PFSK-1 (cell line): Measurements from ENCODE around the gene NRP1.

Experiments
- FOXP2 ChIP-seq: optimal IDR thresholded peaks from 2 replicates; pipeline ENCODE3; 2011; ENCODE audit warnings: borderline replicate concordance, control low read depth, inconsistent platforms; ENCODE audit not compliant: insufficient read depth; ENCODE audit errors: extremely low read length, extremely low read depth
- POLR2AphosphoS5 ChIP-seq: IDR thresholded peaks from 2 replicates; pipeline ENCODE4 v1.6.1; 2012; ENCODE audit warnings: low read depth, mild to moderate bottlenecking, control low read depth, low read length, moderate library complexity
- SIN3A ChIP-seq: IDR thresholded peaks from 2 replicates; pipeline ENCODE4 v1.6.1; 2012; ENCODE audit warnings: mild to moderate bottlenecking, low read length, moderate library complexity, borderline replicate concordance; ENCODE audit not compliant: insufficient read depth
- TAF1 ChIP-seq: IDR thresholded peaks from 2 replicates; pipeline ENCODE4 v1.6.1; 2012; ENCODE audit warnings: low read length, control low read depth, borderline replicate concordance; ENCODE audit not compliant: insufficient read depth
- TF ChIP-seq, protein P1 (sequence below), 2 experiments: IDR thresholded peaks; 2 replicates each; pipeline versions ENCODE4 v1.6.1 to v1.8.0; 2011 to 2012; ENCODE audit warnings: low read depth in 2 of 2, low read length in 2 of 2, control low read depth in 1 of 2, inconsistent platforms in 1 of 2, mild to moderate bottlenecking in 1 of 2, moderate library complexity in 1 of 2; ENCODE audit not compliant: insufficient read depth in 1 of 2

DNA sequence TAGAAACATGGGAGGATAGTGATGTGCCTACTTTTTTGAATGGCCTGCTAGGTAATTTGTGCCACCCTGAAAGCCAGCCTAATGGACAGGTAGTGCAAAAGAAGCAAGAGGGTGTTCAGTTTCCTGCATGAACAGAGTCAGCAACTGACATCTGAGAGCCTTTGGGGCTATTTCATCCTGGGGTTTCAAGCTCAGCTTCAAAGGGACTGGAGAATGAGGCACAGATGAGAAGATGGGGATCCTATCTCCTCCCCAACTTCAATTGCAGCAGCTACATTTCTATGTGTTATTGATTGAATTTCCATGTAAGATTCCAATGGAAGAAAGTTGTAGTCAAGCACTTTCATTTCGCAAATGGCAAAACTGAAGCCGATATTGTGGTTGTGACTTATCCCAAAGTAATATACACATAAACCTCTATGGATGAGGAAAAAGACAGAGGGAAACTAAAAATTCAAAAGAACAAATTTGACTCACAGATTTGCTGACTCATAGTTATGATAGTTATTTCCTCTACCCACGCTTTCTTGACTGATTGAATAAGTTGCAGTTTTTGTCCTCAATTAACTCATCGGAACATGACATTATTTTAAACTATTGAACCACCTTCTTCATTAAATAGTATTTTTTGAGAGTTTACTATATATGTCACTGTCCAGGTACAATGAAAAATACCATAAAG, 42.6 kb upstream of the NRP1 start:
- no peak for TF ChIP-seq POLR2AphosphoS5
- TF ChIP-seq FOXP2, result no peak
- TF ChIP-seq TAF1, result no peak
- TF ChIP-seq SIN3A, result no peak
- TF ChIP-seq, protein P1, sequence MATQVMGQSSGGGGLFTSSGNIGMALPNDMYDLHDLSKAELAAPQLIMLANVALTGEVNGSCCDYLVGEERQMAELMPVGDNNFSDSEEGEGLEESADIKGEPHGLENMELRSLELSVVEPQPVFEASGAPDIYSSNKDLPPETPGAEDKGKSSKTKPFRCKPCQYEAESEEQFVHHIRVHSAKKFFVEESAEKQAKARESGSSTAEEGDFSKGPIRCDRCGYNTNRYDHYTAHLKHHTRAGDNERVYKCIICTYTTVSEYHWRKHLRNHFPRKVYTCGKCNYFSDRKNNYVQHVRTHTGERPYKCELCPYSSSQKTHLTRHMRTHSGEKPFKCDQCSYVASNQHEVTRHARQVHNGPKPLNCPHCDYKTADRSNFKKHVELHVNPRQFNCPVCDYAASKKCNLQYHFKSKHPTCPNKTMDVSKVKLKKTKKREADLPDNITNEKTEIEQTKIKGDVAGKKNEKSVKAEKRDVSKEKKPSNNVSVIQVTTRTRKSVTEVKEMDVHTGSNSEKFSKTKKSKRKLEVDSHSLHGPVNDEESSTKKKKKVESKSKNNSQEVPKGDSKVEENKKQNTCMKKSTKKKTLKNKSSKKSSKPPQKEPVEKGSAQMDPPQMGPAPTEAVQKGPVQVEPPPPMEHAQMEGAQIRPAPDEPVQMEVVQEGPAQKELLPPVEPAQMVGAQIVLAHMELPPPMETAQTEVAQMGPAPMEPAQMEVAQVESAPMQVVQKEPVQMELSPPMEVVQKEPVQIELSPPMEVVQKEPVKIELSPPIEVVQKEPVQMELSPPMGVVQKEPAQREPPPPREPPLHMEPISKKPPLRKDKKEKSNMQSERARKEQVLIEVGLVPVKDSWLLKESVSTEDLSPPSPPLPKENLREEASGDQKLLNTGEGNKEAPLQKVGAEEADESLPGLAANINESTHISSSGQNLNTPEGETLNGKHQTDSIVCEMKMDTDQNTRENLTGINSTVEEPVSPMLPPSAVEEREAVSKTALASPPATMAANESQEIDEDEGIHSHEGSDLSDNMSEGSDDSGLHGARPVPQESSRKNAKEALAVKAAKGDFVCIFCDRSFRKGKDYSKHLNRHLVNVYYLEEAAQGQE (IDR thresholded peaks at IDR 0.05; ENCODE audit: insufficient read depth in 1 of 2, low read depth in 2 of 2, low read length in 2 of 2), result no peak
